Measurements from ENCODE around the gene ZMYND19.
"Not testable (repeated sequence)": the region's sequence is repeated elsewhere in the genome, so short reads cannot be mapped to it uniquely, and the experiment has no call there.

Gene ZMYND19

GRCh38 chr9:137590469-137591383 is at the start of gene ZMYND19:
ZMYND19 (minus strand) TSS chr9:137590512; CDS start chr9:137590263, 249 bp downstream.
- peak; percentile 89 for DNase-seq

- no peak for DNase-seq
Measured at GRCh38 chr9:137639303-137640051, 49.2 kb upstream of the ZMYND19 start.

GRCh38 chr9:137638680-137639079 is 48.4 kb upstream of the ZMYND19 start:
- no peak for DNase-seq

GRCh38 chr9:137634016-137634415 is 43.7 kb upstream of the ZMYND19 start:
- no peak for DNase-seq

- DNase-seq: no peak
Measured at GRCh38 chr9:137632230-137633161, 42.2 kb upstream of the ZMYND19 start.

GRCh38 chr9:137631345-137632229 is 41.3 kb upstream of the ZMYND19 start:
- no peak for DNase-seq

- no peak for DNase-seq
Measured at GRCh38 chr9:137630679-137631078, 40.4 kb upstream of the ZMYND19 start.

- no peak for DNase-seq
Measured at GRCh38 chr9:137630126-137630525, 39.8 kb upstream of the ZMYND19 start.

GRCh38 chr9:137627406-137627805 is 37.1 kb upstream of the ZMYND19 start:
- DNase-seq: not testable (repeated sequence)

GRCh38 chr9:137626464-137626863 is 36.2 kb upstream of the ZMYND19 start:
- DNase-seq: no peak

GRCh38 chr9:137622211-137622610 is 31.9 kb upstream of the ZMYND19 start:
- DNase-seq: not testable (repeated sequence)

- DNase-seq: no peak
Measured at GRCh38 chr9:137621131-137621757, 30.9 kb upstream of the ZMYND19 start.

- DNase-seq: no peak
Measured at GRCh38 chr9:137620581-137620980, 30.3 kb upstream of the ZMYND19 start.

GRCh38 chr9:137620048-137620405 is 29.7 kb upstream of the ZMYND19 start:
- DNase-seq: no peak

GRCh38 chr9:137619240-137620047 is 29.1 kb upstream of the ZMYND19 start:
- DNase-seq: peak; percentile 28

GRCh38 chr9:137618105-137619067 is 28.1 kb upstream of the ZMYND19 start, which contains the start of gene EHMT1:
EHMT1 (plus strand) TSS chr9:137619005; CDS start chr9:137619029, 24 bp downstream.
- DNase-seq: peak; percentile 85

GRCh38 chr9:137615387-137615871 is 25.1 kb upstream of the ZMYND19 start:
- no peak for DNase-seq

GRCh38 chr9:137614631-137615386 is 24.5 kb upstream of the ZMYND19 start:
- DNase-seq: no peak
